HepG2 (cell line): ENCODE data around the gene MPP1. TPM values are rescaled to one million over a fixed set of nuclear protein-coding genes. Genes with fewer than 3 reads are reported as not detected.

Experiments used
- ATAC-seq: fragments of 200-7000 bp; cut with Tn5 transposase; 3 replicates; pipeline ENCODE4 v1.9.1; 2020; ENCODE audit warnings: mild to moderate bottlenecking, moderate library complexity
- BruUV-seq: library from RNA; stranded (reverse); fragments of 400-500 nt; replicated peaks from 2 replicates; lab custom pipeline; 2021; lab: Mats Ljungman, UMichigan
- CTCF ChIA-PET: fragments of 300-600 bp; formaldehyde crosslinking; extraction: SDS; loops from one replicate; lab custom pipeline; 2021; ENCODE audit warnings: low total read pairs, inconsistent platforms, low intra/inter-chr PET ratio; lab: Yijun Ruan, JAX
- POLR2A ChIA-PET: fragments of 350-600 bp; sonication (Branson Sonifier 250); formaldehyde crosslinking; loops from one replicate; lab custom pipeline; 2020; ENCODE audit warnings: antibody characterized with exemption, inconsistent platforms; lab: Yijun Ruan, JAX
- DNase-seq: peaks from one replicate; pipeline ENCODE4 v3.0.0-alpha.2; 2015; ENCODE audit warnings: low spot score
- FAIRE-seq: peaks from 3 replicates; lab custom pipeline; 2011; peaks lifted over from hg19 to GRCh38; lab: Jason Lieb, UNC
- H2AFZ ChIP-seq: one replicate; pipeline ENCODE4 v1.6.1; 2011; ENCODE audit warnings: low read length, inconsistent platforms
- H3K27ac ChIP-seq: fragments of 300-600 bp; 3 replicates; pipeline ENCODE4 v1.8.0; 2011; ENCODE audit warnings: mixed run types, mild to moderate bottlenecking, mixed read lengths, low read length, inconsistent platforms; ENCODE audit not compliant: insufficient read depth; ENCODE audit errors: extremely low read length
- H3K27me3 ChIP-seq, 2 experiments: fragments of 200-600 bp in 1 of 2; 2 replicates in 1 of 2; 3 replicates in 1 of 2; pipeline versions ENCODE4 v1.6.0 to v1.8.0; 2011; ENCODE audit warnings: low read length in 2 of 2, mild to moderate bottlenecking in 2 of 2, moderate library complexity in 2 of 2, inconsistent platforms in 1 of 2; ENCODE audit not compliant: insufficient read depth in 2 of 2, control insufficient read depth in 1 of 2
- H3K36me3 ChIP-seq, 2 experiments: fragments of 200-600 bp in 1 of 2; replicated peaks in 1 of 2; 2 replicates in 1 of 2; 3 replicates in 1 of 2; pipeline versions ENCODE4 v1.5.1 to v1.8.0; 2011; ENCODE audit warnings: low read length in 2 of 2, inconsistent platforms in 1 of 2; ENCODE audit not compliant: insufficient read depth in 2 of 2, control insufficient read depth in 1 of 2
- H3K4me1 ChIP-seq: 2 replicates; pipeline ENCODE4 v1.5.1; 2012; ENCODE audit warnings: low read length, inconsistent platforms; ENCODE audit not compliant: insufficient read depth
- H3K4me2 ChIP-seq: 2 replicates; pipeline ENCODE4 v1.6.0; 2011; ENCODE audit warnings: low read depth, low read length, inconsistent platforms
- H3K4me3 ChIP-seq, 3 experiments: fragments of 200-600 bp in 1 of 3; sonication (generic), shearing (Covaris generic) in 1 of 3; replicated peaks in 1 of 3; 2 replicates each; pipeline ENCODE4 v1.5.1; 2011 to 2016; ENCODE audit warnings: low read length in 3 of 3, inconsistent platforms in 2 of 3, low read depth in 2 of 3, mild to moderate bottlenecking in 2 of 3, control low read depth in 1 of 3, mixed read lengths in 1 of 3; ENCODE audit not compliant: insufficient read depth in 1 of 3
- H3K79me2 ChIP-seq: one replicate; pipeline ENCODE4 v1.6.1; 2011; ENCODE audit warnings: low read length, inconsistent platforms; ENCODE audit not compliant: insufficient read depth
- H3K9ac ChIP-seq: 2 replicates; pipeline ENCODE4 v1.6.0; 2011; ENCODE audit warnings: mild to moderate bottlenecking, low read depth, low read length, inconsistent platforms; ENCODE audit not compliant: insufficient read depth
- H3K9me3 ChIP-seq: 2 replicates; pipeline ENCODE4 v1.5.1; 2012; ENCODE audit warnings: mild to moderate bottlenecking, low read length
- H4K20me1 ChIP-seq: 2 replicates; pipeline ENCODE4 v1.6.0; 2011; ENCODE audit warnings: inconsistent platforms, mild to moderate bottlenecking, low read length, moderate library complexity; ENCODE audit not compliant: insufficient read depth
- ATF7-NPFF ChIP-seq: sonication (generic); formaldehyde crosslinking; IDR thresholded peaks from 2 replicates; pipeline ENCODE4 v1.8.1; 2023; ENCODE audit warnings: mild to moderate bottlenecking, low read depth, missing genetic modification reagents, moderate library complexity
- IRF9 ChIP-seq: sonication (generic); formaldehyde crosslinking; IDR thresholded peaks from 2 replicates; pipeline ENCODE4 v1.8.0; 2022; ENCODE audit warnings: missing genetic modification reagents, mild to moderate bottlenecking, borderline replicate concordance
- PRDM4 ChIP-seq: sonication (generic); formaldehyde crosslinking; IDR thresholded peaks from 2 replicates; pipeline ENCODE4 v1.9.0; 2021; ENCODE audit warnings: missing genetic modification reagents, borderline replicate concordance
- TCF7 ChIP-seq: sonication (generic); IDR thresholded peaks from 2 replicates; pipeline ENCODE4 v1.6.1; 2016; ENCODE audit warnings: antibody characterized with exemption, low read depth
- ZBTB42 ChIP-seq: sonication (generic); formaldehyde crosslinking; IDR thresholded peaks from 2 replicates; pipeline ENCODE4 v1.5.0; 2020; ENCODE audit warnings: mild to moderate bottlenecking, missing genetic modification reagents
- ZNF678 ChIP-seq: sonication (generic); formaldehyde crosslinking; IDR thresholded peaks from 2 replicates; pipeline ENCODE4 v1.4.0; 2020; ENCODE audit warnings: mild to moderate bottlenecking, missing genetic modification reagents
- WGBS: methylation state at CpG from one replicate; pipeline ENCODE4 v1.1.6; 2017; ENCODE audit warnings: low lambda C conversion rate; 5-methylcytosine and 5-hydroxymethylcytosine counted together
- in situ Hi-C: cut with HindIII; loops from 2 replicates; pipeline ENCODE4 v1.10.0; 2017; ENCODE audit warnings: low pct_unique_long_range_greater_than_20kb; ENCODE audit not compliant: extremely low pct_ligation_motif_present
- intact Hi-C: fragments of 100-400 bp; cut with micrococcal nuclease; formaldehyde crosslinking; loops from one replicate; pipeline ENCODE4 v1.10.0; 2022; ENCODE audit not compliant: unreplicated experiment
- polyA plus RNA-seq, 8 experiments: library from polyadenylated mRNA; depleted of rRNA in 3 of 8; stranded (reverse) in 7 of 8; unstranded in 1 of 8; fragments of >200 nt; fragmentation: Illumina TruSeq in 4 of 8; extraction: Trizol in 4 of 8; gene quantifications; 2 replicates each; pipeline versions ENCODE4 v1.2.1 to v1.2.3, GENCODE V29; 2011 to 2016; ENCODE audit warnings: low read depth in 4 of 8, missing spikeins in 1 of 8, mixed read lengths in 1 of 8; ENCODE audit not compliant: insufficient read depth in 1 of 8
- total RNA-seq, 5 experiments: library from RNA; depleted of rRNA; stranded (reverse); fragments of >200 nt; fragmentation: Illumina TruSeq; extraction: Trizol; gene quantifications; 2 replicates each; pipeline ENCODE4 v1.2.3, GENCODE V29; 2016; ENCODE audit warnings: low read depth in 1 of 5

Gene MPP1
- total and polyA plus RNA-seq, 2 of the 13 experiments (the other 11 are each of a cell fraction or from before 2014, with no cell fraction given), result 7.8 to 8.1 TPM

GRCh38 chrX:154732421-154733065, 72.7 kb downstream of the MPP1 start:
- H3K9ac ChIP-seq, result no peak overlapping the region
- no peaks in the 10 kb centered on the region; a peak in 1 of 5 replicates for H3K27me3 ChIP-seq
- CTCF ChIA-PET, result no interaction called here
- ATAC-seq, result no peak
- 0 out of 2 replicates have a peak, but pooled peaks cover 6% of the 10 kb centered on the region for H3K4me1 ChIP-seq
- no peak overlapping the region for H2AFZ ChIP-seq
- H4K20me1 ChIP-seq, result no peaks in the 10 kb centered on the region
- POLR2A ChIA-PET, result no interaction called here
- H3K36me3 ChIP-seq, result no peaks in the 10 kb centered on the region
- H3K27ac ChIP-seq, result no peak overlapping the region
- TF ChIP-seq ZBTB42 (CRISPR knock-in tag), result no peak
- TF ChIP-seq IRF9 (CRISPR knock-in tag), result no peak
- TF ChIP-seq ATF7-NPFF (CRISPR knock-in tag), result no peak
- no peak for TF ChIP-seq PRDM4 (CRISPR knock-in tag)
- no peak for TF ChIP-seq TCF7
- TF ChIP-seq ZNF678 (CRISPR knock-in tag), result no peak
- in situ Hi-C loops (no loop called here), intact Hi-C loops (no loop called here)
- H3K79me2 ChIP-seq, result no peaks in the 10 kb centered on the region
- no peak overlapping the region for H3K4me2 ChIP-seq
- WGBS, result 23% methylated on average over 3 of the region's 5 CpGs
- FAIRE-seq, result no peak
- no peak for DNase-seq
- no peaks in the 10 kb centered on the region for H3K9me3 ChIP-seq
- no peak overlapping the region for H3K4me3 ChIP-seq
- no TSS peak for BruUV-seq
